COR-L47 (cell line): ENCODE data around the gene ZFC3H1.

ENCODE experiments used
- DNase-seq: peaks from one replicate; lab custom pipeline; 2025; lab: John Stamatoyannopoulos, UW

The ZFC3H1 gene

DNA sequence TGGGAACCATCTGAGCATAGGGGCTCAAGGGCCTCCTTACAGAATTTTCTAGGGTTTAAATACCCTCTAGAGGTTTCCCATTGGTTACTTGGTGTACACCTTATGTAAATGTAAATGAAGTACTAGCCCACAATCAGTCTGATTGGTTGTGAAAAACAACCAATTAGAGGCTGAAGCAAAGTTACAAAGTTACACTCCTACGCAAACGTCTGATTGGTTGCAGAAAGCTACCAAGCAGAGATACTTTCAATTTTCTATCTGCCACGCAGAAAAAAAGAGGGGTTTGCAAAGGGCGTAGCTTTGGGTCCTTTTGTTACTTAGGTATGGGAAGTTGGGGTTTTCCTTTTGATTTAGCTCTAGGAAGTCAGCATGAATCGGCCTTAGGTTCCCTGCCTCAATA lies 20.4 kb upstream of the ZFC3H1 start:
- no peak for DNase-seq

DNA sequence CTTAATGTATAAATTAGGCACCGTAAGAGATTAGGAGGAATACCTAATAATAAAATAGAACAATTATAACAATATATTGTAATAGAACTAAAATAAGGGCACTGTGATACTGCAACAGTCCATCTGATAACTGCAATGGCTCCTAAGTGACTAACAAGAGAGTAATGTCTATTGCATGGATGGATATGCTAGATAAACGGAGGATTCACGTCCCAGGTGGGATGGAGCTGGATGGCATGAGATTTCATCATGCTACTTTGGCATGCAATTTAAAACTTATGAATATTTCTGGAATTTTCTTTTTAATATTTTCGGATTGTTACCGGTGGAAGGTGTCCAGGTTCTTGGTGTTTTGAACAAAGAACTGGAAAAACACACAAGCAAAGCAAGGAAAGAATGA lies 20.0 kb upstream of the ZFC3H1 start:
- DNase-seq: no peak

DNA sequence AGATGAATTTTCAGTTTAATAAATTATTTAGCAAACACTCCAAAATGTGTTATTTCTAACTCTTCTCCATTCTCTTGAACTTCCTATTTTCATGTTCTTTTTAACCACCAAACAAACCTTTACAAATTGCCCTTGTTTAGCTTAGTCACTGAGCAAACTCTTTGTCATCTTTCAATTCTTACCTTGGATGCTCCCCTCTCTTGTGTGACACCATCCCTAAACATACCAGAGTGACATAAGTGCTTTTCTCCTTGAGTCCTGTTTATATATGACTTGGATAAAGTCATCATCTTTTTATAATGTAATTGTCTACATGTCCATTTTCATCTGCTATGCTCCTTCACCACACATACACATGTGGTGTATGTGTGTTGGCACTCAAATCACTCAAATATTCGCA lies 18.8 kb upstream of the ZFC3H1 start:
- no peak for DNase-seq

DNA sequence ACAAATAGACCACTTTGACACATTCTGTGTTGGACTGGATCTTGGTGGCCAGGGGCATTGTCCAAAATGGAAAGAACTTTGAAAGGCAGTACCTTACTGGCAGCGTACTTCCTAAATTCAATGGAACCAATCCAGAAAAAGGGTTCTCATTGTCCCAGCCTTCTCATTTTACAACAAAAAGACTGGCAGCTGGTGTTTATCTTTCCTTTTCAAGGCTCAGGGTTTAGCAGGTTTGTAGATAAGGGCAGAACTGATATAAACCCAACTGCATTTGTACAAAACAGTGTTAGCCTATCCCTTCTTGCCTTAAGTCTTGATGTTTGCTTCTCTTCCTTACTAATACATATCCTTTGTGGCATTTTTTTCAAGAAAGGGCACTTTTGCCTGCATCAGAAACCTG lies 8.2 kb upstream of the ZFC3H1 start:
- no peak for DNase-seq

DNA sequence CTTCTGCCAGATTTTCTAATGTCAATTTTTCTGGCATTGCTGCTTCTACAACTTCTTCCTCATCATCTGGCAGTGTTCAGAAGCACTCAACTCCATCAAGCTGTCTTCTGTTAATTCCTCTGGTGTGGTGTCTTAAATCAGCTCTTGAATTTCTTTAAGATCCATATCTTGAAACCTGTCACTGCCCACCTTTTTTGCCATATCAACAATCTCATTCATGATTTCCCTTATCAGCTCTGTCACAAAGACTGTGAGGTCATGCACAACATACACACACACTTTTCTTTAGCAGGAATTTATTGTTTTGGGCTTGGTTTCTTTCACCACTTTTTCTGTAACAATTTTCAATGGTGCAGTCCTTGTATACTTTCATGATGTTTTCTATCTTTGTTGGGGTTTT lies 7.7 kb upstream of the ZFC3H1 start:
- DNase-seq: no peak

DNA sequence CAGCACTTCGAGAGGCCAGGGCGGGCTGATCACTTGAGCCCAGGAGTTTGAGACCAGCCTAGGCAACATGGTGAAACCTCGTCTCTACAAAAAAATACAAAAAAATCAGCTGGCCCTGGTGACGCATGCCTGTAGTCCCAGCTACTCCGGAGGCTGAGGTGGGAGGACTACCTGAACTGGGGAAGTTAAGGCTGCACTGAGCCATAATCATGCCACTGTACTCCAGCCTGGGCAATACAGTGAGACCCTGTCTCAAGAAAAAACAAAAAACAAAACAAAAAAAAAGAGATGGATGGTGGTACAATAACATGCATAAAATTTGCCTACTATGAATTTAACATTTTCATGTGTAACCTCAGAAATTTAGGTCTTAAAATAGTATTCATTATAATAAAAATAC lies 2.6 kb upstream of the ZFC3H1 start:
- DNase-seq: no peak

DNA sequence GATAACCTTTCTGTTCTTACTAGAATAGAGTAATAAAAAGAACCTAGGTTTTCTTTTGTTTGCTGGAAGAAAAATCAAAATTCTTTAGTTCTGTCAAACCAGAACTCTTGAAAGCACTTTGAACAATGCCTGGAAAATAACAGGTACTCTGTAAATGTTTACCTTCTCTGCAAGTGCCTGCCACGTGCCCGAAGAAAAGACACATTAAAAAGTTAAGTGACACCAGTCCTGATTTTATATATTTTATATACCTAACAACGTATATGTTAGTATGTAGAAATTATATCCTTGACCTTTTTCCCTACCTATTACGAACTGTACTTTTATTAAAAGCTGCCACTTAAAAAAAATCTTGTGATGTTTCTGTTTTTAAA lies 1.4 kb upstream of the ZFC3H1 start:
- DNase-seq: no peak

DNA sequence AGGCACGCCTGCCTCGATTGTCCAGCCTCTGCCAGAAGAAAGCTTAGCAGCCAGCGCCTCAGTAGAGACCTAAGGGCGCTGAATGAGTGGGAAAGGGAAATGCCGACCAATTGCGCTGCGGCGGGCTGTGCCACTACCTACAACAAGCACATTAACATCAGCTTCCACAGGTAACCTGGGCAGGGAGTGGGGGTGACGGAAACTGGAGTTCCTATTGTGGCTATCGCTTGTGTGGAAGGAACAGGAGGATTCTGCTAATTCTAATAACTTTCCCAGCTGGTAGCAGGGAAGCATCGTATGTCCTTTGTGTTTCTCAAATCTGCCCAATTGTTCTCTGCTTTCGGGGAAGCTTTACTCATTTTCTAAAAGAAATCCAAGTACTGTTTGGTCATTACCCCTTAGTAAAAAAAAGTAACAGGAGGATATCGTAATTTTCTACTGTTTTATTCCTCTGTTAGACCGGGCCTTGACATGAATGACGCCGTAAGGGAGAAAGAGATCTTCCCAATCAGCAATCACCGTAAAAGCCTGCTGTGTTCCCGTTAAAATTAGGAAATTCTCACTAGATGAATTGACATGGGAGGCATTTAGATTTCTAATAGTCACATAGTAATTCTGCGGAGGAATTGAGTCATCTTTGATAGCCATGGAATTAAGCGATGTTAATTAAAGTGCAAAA lies 902 bp upstream of the ZFC3H1 start:
- peak; percentile 59 for DNase-seq

DNA sequence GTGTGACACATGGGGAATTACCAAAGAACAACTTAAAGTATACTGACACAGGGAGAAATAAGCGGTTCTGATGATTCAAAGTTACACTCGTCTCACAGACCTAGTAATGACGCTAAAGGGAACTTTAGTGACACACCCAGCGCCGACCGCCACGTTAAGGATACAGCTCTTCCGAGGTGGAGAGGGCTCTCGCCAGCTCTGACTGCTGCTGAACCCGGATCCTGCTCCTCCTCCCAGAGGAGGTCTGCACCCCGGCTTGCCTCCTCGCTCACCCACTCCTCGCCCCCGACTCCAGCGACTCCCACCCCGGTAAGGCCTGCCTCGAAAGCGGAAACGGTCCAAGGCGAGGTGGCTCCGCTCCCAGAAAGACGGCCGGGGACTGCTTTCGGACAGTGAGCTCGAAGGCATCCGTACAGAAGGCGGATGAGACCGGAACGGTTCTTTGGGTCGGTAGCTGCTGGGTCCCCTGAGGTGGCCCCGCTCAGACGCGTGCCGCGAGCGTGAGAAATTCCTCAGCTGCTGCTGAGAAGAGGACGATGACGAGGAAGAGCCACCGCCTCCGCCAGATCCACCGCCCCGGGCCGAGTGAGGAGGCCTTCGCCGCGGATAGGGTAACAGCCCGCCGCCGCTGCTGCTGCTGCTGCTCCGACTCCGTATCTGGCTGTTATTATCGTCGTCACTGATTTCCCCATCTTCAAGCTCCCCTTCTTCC lies 643 bp downstream of the ZFC3H1 start:
- no peak for DNase-seq

DNA sequence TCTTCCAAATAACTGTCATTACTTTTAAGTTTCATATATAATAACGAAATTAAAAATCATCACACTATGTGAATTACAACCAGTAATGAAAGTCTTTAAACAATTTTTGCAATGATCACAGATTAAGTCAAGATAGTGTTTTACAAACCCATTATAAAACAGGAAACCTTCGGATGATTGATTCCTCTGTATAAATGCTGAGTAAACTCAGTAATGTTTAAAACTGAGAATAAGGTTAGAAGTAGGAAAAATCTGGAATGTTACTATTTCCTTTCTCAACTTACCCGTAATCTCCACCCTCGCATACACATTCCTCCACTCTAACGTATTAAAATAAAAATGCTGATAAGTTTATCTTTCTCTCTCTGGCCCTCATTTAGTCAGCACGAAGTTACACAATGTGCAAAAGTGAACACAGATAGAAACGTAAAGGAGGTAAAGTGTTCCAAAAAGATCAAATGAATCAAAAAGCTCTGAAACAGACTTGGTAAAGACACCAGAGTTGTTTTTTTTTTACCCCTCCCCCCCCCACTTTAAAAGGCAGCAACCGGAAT lies 1.6 kb downstream of the ZFC3H1 start:
- no peak for DNase-seq

DNA sequence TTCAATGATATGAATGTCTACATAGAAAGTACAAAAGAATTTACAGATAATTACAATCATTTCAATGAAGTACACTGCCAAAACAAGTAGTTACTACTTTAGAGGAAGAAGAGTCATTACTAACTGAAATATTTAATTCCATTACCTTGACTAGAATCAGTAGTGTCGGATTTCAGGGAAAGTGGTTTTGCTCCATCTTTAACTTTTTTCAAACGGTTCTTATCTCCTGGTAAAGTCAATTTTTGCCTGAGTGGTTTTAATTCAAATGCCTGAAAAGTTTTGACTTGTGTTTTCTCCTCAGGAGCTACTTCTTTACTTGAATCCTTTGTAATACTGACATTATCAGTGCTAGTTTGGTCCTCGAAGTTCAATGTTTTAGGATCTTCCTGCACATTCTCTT lies 6.9 kb downstream of the ZFC3H1 start:
- DNase-seq: no peak

DNA sequence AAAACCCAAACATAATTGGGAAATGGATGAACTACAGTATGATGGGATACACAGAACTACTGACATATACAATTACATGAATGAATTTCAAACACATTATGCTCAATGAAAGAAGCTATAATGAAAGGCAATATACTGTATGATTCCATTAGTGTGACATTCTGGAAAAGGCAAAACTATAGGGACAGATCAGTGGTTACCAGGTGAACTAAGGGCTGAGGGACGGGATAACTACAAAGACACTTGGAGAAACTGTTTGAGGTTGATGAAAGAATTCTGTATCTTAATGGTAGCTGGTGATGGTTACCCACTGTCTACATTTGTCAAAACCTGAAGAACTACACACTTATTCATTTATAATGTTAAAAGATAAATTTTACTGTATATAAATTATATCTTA lies 7.7 kb downstream of the ZFC3H1 start:
- no peak for DNase-seq

DNA sequence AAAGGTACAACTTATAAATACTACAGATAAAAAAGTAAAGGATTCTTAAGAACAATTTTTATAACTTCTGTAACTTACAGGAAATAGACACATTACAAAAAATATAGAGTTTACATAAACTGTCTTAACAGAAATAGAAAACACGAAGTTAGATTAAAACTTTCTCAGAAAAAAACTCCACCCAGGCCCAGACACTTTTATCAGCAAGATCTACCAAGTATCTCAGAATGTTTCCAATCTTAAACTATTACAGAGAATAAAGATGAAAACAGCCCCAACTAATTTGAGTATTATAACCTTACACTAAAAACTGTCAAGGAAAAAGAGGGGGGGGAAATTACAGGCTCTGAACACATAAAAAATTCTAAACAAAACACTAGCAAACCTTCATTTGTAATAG lies 8.2 kb downstream of the ZFC3H1 start:
- DNase-seq: no peak

DNA sequence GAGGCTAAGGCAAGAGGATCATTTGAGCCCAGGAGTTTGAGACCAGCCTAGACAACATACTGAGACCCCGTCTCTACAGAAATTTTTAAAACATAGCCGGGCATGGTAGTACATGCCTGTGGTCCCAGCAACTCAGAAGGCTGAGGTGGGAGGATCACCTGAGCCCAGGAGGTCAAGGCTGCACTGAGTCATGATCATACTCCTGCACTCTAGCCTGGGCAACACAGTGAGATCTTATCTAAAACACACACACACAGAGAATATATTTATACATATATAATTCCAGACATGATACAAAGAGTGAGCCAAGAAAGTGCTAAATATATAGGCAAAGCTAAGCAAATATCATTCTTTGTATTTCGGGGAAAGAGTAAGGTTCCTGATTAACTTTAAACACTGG lies 9.4 kb downstream of the ZFC3H1 start:
- DNase-seq: no peak

DNA sequence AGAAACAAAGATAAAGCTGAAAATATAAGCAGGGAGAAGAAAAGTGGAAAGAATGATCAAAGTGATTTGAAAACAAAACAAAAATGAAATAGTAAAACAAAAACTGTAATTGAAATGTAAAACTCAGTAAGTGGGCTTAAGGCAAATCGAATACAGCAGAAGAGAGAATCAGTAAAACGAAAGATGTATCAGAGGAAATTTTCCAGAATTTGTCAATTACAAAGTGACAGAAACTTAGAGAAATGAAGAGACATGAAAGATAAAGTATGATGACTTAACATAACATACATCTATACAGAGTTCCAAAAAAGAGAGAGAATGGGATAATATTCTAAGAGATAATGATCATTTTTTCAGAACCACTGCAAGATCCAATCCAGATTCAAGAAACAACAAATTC lies 10.5 kb downstream of the ZFC3H1 start:
- DNase-seq: no peak

DNA sequence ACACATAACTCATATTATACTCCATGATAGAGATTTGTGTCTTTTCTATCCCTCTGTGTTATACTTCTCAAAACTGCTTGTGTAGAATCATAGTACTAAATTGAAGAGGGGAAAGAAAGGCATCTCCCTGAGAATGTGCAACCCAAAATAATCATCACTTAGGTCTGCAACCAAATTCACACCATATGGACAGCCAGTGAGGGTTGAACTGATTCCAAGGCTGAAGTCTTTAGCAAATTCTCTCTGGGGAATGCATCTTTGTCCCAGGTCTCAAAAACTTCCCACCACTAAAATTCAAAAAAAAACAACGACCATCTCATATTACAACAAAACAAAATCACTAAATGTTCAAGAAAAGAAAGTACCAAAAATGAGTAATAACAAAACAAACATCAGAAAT lies 11.0 kb downstream of the ZFC3H1 start:
- no peak for DNase-seq

DNA sequence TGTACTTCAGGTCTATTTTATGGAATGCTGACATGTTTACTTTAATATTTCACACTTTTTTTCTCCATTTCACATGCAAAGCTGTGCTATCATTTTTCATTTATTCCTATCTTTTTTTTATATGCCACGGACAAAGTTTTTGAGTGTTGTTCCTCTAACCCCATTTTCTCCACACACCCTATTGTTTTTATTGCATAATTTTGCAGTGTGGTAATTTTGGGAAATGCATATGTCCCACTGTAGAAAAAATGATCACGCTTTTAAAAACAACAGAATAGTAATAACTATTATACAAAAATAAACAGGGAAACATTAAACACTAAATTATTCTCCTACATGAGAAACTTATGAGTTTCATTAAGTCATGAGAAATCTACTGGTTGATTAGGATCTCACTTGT lies 14.2 kb downstream of the ZFC3H1 start:
- no peak for DNase-seq

DNA sequence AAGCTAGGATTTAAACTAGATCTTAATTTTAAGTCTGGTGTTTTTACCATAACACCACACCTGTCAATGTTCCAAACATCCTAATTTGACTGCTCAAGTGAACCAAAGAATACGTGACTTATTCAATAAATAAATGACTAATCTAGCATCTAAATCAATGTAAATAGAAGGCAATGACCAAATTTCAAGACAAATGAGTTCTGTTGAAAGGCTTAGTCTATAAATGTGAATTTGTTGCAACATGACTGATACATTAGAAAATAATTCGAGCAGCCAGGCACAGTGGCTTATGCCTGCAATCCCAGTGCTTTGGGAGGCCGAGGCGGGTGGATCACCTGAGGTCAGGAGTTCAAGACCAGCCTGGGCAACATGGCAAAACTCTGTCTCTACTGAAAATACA lies 15.1 kb downstream of the ZFC3H1 start:
- no peak for DNase-seq

DNA sequence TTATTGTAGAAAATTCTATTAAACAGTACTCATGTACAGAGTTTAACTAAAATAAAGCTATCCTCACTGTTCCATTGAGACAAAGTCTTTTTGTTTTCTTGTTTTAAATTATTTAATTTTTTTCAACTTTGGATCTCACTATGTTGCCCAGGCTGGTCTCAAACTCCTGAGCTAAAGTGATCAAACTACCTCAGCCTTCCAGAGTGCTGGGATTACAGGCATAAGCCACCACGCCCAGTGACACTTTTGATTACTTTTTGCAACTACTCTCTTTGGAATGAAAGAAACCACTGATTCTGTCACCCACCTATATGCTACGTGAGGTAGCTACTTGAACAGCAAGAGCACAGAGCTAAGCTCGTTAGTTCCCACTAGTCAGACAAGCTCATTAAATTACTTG lies 17.1 kb downstream of the ZFC3H1 start:
- DNase-seq: no peak

DNA sequence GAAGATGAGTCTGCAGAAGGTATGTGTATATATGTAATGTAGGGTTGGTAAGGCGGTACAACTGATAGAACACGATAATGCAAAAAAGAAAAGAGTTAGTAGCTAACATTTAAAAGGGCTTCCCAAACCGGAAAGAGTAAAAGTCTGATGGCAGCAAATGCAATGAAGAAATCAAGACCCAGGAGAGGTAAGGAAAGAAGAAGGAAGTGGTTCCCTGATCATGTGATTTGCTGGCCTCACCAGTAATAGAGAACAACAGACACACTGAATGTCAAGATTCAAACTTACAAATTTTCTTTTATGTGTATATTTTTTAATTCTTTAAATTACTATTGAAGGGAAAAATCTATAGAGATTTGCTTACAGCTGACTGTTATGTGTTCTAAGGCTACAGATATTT lies 18.4 kb downstream of the ZFC3H1 start:
- DNase-seq: no peak

DNA sequence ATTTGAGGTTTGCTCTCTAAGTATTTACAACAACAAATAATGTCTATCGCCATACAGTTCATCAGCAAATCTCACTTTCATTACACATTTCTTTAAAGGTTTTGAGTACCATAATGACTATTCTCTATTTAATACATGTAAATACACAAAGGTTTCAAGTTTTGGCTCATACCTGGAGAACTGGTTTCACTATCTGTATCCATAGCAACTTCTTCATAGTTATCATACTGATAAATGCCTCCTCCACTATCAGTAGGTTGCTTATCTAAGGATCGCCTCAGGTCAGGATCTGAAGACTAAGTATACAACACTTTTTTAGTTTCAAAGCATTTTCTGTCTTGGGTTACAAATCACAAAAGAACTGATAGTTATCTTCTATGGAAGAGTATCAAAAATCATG lies 21.4 kb downstream of the ZFC3H1 start:
- DNase-seq: no peak

DNA sequence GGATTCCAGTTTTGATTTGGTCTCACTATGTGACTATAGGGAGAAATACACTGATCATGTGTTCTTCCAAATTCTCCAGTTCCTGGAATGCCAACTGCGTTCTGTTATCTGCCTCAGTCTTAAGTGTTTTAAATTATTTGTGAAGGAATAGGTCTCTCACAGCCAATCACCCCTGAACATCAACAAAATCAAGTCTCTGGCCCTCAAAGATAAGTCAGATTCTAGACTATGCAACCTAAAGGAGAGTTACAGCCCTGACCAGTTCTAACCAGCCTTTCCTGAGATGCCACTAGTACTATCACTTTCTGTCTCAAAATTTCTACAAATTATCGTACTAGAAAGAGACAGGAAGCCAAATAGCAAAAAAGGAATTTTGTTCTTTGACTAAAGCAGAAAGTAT lies 22.3 kb downstream of the ZFC3H1 start:
- no peak for DNase-seq

DNA sequence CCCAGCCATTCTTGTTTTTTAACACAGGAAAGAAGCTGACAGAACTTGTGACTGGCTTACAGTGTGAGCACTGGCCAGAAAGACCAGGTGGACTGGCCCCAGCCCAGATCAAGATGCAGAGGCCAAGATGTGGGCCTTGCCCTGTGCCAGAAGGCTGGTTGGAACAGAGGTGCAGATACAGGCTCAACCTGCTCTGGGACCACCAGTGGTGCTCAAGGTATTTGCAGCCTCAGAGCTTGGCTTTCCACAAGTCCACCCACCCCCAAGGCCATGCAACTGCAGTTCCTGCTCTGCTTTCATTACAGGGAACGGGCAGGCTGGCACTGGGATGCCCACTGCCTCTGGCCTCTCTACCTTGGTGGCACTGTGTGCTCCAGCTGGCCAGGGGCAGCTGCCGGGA lies 23.3 kb downstream of the ZFC3H1 start:
- no peak for DNase-seq

DNA sequence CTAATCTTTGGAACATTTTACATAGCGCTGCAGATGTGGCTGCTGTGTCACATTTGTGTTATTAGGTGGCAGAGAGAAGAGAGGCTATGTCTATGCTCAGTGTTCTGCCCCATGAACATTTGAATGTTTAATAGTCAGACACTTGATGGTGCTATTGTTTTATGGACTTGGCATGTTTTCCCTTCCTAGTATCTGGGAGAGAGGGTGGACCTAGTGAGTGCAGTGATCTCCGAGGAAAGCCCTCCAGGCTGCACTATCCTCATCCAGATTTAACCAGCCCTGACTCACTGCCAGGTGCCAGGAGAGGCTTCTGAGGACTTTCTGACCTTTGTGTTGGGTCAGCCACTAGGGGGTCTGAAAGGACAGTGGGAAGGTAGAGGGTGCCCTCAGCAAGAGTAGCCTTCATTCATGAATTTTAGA lies 24.3 kb downstream of the ZFC3H1 start:
- DNase-seq: no peak
